Neural cell (in vitro differentiated cells): ENCODE results near the gene HACE1. TPM values are rescaled to one million over a fixed set of nuclear protein-coding genes. Genes with fewer than 3 reads are reported as not detected.

Experiments
- H2AFZ ChIP-seq: fragments of 200-600, 300-800 bp; sonication (generic), shearing (Covaris generic); 2 replicates; pipeline ENCODE4 v1.6.0; 2014; ENCODE audit warnings: low read depth, mild to moderate bottlenecking, antibody characterized with exemption, low read length, moderate library complexity
- H3F3A ChIP-seq: fragments of 200-600 bp; shearing (Covaris generic); 2 replicates; pipeline ENCODE4 v1.6.1; 2016; ENCODE audit warnings: mild to moderate bottlenecking, moderate library complexity, mixed read lengths, antibody characterized with exemption, low read length; ENCODE audit not compliant: insufficient read depth, poor library complexity, severe bottlenecking
- H3K27ac ChIP-seq: fragments of 200-600, 300-800 bp; sonication (generic), shearing (Covaris generic); 2 replicates; pipeline ENCODE4 v1.5.1; 2014; ENCODE audit warnings: mild to moderate bottlenecking, low read length, moderate library complexity
- H3K27me3 ChIP-seq: fragments of 300-800, 200-600 bp; sonication (generic), shearing (Covaris generic); 2 replicates; pipeline ENCODE4 v1.6.0; 2014; ENCODE audit warnings: mild to moderate bottlenecking, low read depth, low read length, moderate library complexity; ENCODE audit not compliant: insufficient read depth
- H3K36me3 ChIP-seq: fragments of 300-800, 200-600 bp; sonication (generic), shearing (Covaris generic); 2 replicates; pipeline ENCODE4 v1.5.1; 2014; ENCODE audit warnings: mild to moderate bottlenecking, antibody characterized with exemption, low read length, moderate library complexity; ENCODE audit not compliant: insufficient read depth
- H3K4me2 ChIP-seq: fragments of 300-800, 200-600 bp; sonication (generic), shearing (Covaris generic); 2 replicates; pipeline ENCODE4 v1.6.0; 2014; ENCODE audit warnings: mild to moderate bottlenecking, low read length
- H3K4me3 ChIP-seq: fragments of 300-800, 200-600 bp; sonication (generic), shearing (Covaris generic); 2 replicates; pipeline ENCODE4 v1.5.1; 2014; ENCODE audit warnings: mild to moderate bottlenecking, low read length, moderate library complexity
- H3K79me2 ChIP-seq: fragments of 200-600 bp; shearing (Covaris generic); replicated peaks from 2 replicates; pipeline ENCODE4 v1.6.0; 2014; ENCODE audit warnings: mild to moderate bottlenecking, low read length, moderate library complexity; ENCODE audit not compliant: insufficient read depth
- H3K9ac ChIP-seq: fragments of 300-800, 200-600 bp; sonication (generic), shearing (Covaris generic); 2 replicates; pipeline ENCODE4 v1.6.1; 2016; ENCODE audit warnings: mild to moderate bottlenecking, low read length, mixed read lengths
- H3K9me2 ChIP-seq: fragments of 200-600 bp; shearing (Covaris generic); 2 replicates; pipeline ENCODE4 v1.6.1; 2016; ENCODE audit warnings: mild to moderate bottlenecking, low read length, mixed read lengths; ENCODE audit not compliant: insufficient read depth
- H3K9me3 ChIP-seq: fragments of 200-600, 300-800 bp; sonication (generic), shearing (Covaris generic); 2 replicates; pipeline ENCODE4 v1.6.1; 2016; ENCODE audit warnings: mild to moderate bottlenecking, mixed run types, low read length, moderate library complexity, mixed read lengths
- H4K20me1 ChIP-seq: fragments of 200-600 bp; shearing (Covaris generic); 2 replicates; pipeline ENCODE4 v1.6.1; 2016; ENCODE audit warnings: mild to moderate bottlenecking, mixed run types; ENCODE audit not compliant: insufficient read depth
- EP300 ChIP-seq: fragments of 450-650 bp; conservative IDR thresholded peaks from 2 replicates; pipeline ENCODE4 v1.6.1; 2014; ENCODE audit warnings: antibody characterized with exemption, mild to moderate bottlenecking, moderate library complexity; ENCODE audit not compliant: poor library complexity, severe bottlenecking
- EZH2 ChIP-seq: fragments of 200-600, 300-800 bp; shearing (Covaris generic), sonication (generic); IDR thresholded peaks from 2 replicates; pipeline ENCODE4 v1.6.1; 2014; ENCODE audit warnings: antibody characterized with exemption, low read length, borderline replicate concordance, mild to moderate bottlenecking; ENCODE audit not compliant: insufficient read depth, poor library complexity, severe bottlenecking
- MXI1 ChIP-seq: fragments of 450-650 bp; conservative IDR thresholded peaks from 2 replicates; pipeline ENCODE4 v1.6.1; 2014; ENCODE audit warnings: antibody characterized with exemption, mild to moderate bottlenecking; ENCODE audit not compliant: poor library complexity, severe bottlenecking
- POLR2AphosphoS5 ChIP-seq: IDR thresholded peaks from 2 replicates; pipeline ENCODE4 v1.6.1; 2012
- RAD21 ChIP-seq: fragments of 450-650 bp; conservative IDR thresholded peaks from 2 replicates; pipeline ENCODE4 v1.6.1; 2014; ENCODE audit warnings: antibody characterized with exemption, mild to moderate bottlenecking, moderate library complexity
- SMC3 ChIP-seq: fragments of 450-650 bp; conservative IDR thresholded peaks from 2 replicates; pipeline ENCODE4 v1.6.1; 2014; ENCODE audit warnings: antibody characterized with exemption, mild to moderate bottlenecking, moderate library complexity; ENCODE audit not compliant: poor library complexity
- TAF1 ChIP-seq: IDR thresholded peaks from 2 replicates; pipeline ENCODE4 v1.6.1; 2012; ENCODE audit warnings: low read depth
- polyA plus RNA-seq: library from polyadenylated mRNA; depleted of rRNA; stranded (reverse); fragments of >200 nt; gene quantifications from 2 replicates; pipeline ENCODE4 v1.2.3, GENCODE V29; 2014
- TF ChIP-seq, protein P1 (sequence below): fragments of 450-650 bp; IDR thresholded peaks from 2 replicates; pipeline ENCODE4 v1.5.1; 2014; ENCODE audit warnings: antibody characterized with exemption, mild to moderate bottlenecking, moderate library complexity; ENCODE audit not compliant: poor library complexity, severe bottlenecking
- TF ChIP-seq, protein P2 (sequence below): IDR thresholded peaks from 2 replicates; pipeline ENCODE4 v1.6.1; 2012; ENCODE audit warnings: borderline replicate concordance

HACE1 gene
- polyA plus RNA-seq, 1 donor from 2014 or later: 70.6 TPM

DNA sequence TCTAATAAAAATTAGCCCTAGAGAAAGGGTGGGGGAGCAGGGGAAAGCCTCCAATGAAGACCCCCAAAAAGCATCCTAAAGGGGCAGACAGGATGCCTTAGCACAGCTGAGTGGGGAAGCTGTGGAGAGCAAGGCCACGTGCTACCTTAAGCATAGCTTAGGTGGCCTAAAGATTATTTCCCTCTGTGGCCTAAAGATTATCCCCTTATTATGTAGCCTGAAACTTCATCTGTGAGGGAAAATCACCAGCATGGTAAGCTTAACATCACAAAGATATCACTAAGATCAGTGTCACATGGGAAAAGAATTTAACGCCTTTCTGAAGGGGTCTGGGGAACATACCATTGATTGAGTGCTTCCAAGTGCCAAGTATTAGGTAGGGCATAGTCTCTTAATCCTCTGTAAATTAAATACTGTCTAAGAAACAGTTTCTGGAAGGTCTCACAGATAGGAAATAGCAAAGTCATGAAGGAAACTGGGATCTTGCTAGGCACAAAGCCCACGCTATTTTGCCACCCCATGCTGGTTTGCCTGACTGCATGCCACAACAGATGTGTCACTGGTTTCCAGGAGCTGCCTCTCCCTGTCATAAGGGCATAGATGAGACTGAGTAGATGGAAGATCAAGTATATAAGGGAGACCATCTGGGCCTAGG lies 170.0 kb downstream of the HACE1 start:
- H3K27ac ChIP-seq: no peak overlapping the region
- H3K36me3 ChIP-seq: no peaks in the 10 kb centered on the region
- H3K4me3 ChIP-seq: no peak overlapping the region
- no peaks in the 10 kb centered on the region for H3K9me2 ChIP-seq
- no peak for TF ChIP-seq MXI1
- TF ChIP-seq, protein P1, sequence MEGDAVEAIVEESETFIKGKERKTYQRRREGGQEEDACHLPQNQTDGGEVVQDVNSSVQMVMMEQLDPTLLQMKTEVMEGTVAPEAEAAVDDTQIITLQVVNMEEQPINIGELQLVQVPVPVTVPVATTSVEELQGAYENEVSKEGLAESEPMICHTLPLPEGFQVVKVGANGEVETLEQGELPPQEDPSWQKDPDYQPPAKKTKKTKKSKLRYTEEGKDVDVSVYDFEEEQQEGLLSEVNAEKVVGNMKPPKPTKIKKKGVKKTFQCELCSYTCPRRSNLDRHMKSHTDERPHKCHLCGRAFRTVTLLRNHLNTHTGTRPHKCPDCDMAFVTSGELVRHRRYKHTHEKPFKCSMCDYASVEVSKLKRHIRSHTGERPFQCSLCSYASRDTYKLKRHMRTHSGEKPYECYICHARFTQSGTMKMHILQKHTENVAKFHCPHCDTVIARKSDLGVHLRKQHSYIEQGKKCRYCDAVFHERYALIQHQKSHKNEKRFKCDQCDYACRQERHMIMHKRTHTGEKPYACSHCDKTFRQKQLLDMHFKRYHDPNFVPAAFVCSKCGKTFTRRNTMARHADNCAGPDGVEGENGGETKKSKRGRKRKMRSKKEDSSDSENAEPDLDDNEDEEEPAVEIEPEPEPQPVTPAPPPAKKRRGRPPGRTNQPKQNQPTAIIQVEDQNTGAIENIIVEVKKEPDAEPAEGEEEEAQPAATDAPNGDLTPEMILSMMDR: no peak
- H4K20me1 ChIP-seq: no peaks in the 10 kb centered on the region
- H3F3A ChIP-seq: no peaks in the 10 kb centered on the region
- no peak overlapping the region for H2AFZ ChIP-seq
- no peak overlapping the region for H3K9ac ChIP-seq
- no peak overlapping the region for H3K4me2 ChIP-seq
- H3K79me2 ChIP-seq: no peaks in the 10 kb centered on the region
- no peaks in the 10 kb centered on the region for H3K9me3 ChIP-seq
- H3K27me3 ChIP-seq: no peaks in the 10 kb centered on the region

DNA sequence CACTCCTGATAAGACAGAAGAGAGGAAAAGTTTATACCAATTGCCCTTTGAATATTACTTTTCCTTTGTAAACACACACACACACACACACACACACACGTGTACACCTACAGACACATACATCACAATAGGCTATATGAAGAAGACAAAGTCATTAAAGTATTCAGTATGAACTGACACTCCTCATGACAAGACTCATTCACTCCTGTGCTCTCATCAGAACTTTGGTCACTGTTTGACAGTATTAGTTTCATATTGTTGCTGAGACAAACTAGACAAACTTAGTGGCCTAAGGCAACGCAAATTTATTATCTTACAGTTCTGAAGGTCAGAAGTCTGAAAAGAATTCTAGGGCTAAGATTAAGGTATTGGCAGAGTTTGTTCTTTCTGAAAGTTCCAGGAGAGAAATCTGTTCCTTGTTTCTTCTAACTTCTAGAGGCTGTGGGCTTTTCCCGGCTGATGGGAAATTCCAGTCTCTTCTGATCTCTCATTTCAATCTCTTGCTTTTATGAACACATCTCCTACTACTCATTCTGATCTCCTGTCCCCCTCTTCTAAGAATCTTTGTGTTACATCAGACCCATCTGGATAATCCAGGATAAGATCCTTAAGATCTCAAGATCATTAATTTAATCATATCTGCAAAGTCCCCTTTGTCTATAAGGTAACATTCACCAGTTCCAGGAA lies 171.3 kb downstream of the HACE1 start:
- H3F3A ChIP-seq: no peaks in the 10 kb centered on the region
- no peaks in the 10 kb centered on the region for H3K79me2 ChIP-seq
- H3K9me2 ChIP-seq: no peaks in the 10 kb centered on the region
- no peaks in the 10 kb centered on the region for H3K36me3 ChIP-seq
- H3K9ac ChIP-seq: no peak overlapping the region
- TF ChIP-seq EZH2: no peak
- TF ChIP-seq, protein P1: no peak
- no peak for TF ChIP-seq RAD21
- TF ChIP-seq EP300: no peak
- no peak for TF ChIP-seq MXI1
- no peak for TF ChIP-seq TAF1
- TF ChIP-seq, protein P2, sequence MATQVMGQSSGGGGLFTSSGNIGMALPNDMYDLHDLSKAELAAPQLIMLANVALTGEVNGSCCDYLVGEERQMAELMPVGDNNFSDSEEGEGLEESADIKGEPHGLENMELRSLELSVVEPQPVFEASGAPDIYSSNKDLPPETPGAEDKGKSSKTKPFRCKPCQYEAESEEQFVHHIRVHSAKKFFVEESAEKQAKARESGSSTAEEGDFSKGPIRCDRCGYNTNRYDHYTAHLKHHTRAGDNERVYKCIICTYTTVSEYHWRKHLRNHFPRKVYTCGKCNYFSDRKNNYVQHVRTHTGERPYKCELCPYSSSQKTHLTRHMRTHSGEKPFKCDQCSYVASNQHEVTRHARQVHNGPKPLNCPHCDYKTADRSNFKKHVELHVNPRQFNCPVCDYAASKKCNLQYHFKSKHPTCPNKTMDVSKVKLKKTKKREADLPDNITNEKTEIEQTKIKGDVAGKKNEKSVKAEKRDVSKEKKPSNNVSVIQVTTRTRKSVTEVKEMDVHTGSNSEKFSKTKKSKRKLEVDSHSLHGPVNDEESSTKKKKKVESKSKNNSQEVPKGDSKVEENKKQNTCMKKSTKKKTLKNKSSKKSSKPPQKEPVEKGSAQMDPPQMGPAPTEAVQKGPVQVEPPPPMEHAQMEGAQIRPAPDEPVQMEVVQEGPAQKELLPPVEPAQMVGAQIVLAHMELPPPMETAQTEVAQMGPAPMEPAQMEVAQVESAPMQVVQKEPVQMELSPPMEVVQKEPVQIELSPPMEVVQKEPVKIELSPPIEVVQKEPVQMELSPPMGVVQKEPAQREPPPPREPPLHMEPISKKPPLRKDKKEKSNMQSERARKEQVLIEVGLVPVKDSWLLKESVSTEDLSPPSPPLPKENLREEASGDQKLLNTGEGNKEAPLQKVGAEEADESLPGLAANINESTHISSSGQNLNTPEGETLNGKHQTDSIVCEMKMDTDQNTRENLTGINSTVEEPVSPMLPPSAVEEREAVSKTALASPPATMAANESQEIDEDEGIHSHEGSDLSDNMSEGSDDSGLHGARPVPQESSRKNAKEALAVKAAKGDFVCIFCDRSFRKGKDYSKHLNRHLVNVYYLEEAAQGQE: no peak
- no peak for TF ChIP-seq POLR2AphosphoS5
- TF ChIP-seq SMC3: no peak
- no peak overlapping the region for H3K4me3 ChIP-seq
- no peaks in the 10 kb centered on the region for H3K27me3 ChIP-seq
- H3K27ac ChIP-seq: no peak overlapping the region
- H3K4me2 ChIP-seq: no peak overlapping the region
- no peaks in the 10 kb centered on the region for H3K9me3 ChIP-seq
- H2AFZ ChIP-seq: no peak overlapping the region
- no peaks in the 10 kb centered on the region for H4K20me1 ChIP-seq
